ENCODE data around the gene GNL3L.
A peak's percentile ranks its signal among the peaks of the same experiment; 100 is the strongest.
"Not testable (repeated sequence)": the region's sequence is repeated elsewhere in the genome, so short reads cannot be mapped to it uniquely, and the experiment has no call there.

Gene GNL3L

GRCh38 chrX:54551801-54552200 is 21.8 kb downstream of the GNL3L start:
- no peak overlapping the region for H3K4me3 ChIP-seq (ENCODE audit: low read depth, low read length)
- H3K9me3 ChIP-seq, result no peaks in the 10 kb centered on the region
- peaks cover 32% of the 10 kb centered on the region for H3K36me3 ChIP-seq
- H3K4me1 ChIP-seq, result no peaks in the 10 kb centered on the region
- no peaks in the 10 kb centered on the region for H3K27me3 ChIP-seq
- TF ChIP-seq CTCF (IDR thresholded peaks at IDR 0.05; ENCODE audit: low read depth, low read length), result no peak
- DNase-seq, result no peak

GRCh38 chrX:54555006-54555405 is 25.0 kb downstream of the GNL3L start:
- DNase-seq; H3K4me1 ChIP-seq; H3K9me3 ChIP-seq; H3K4me3 ChIP-seq (ENCODE audit: low read depth, low read length); H3K27me3 ChIP-seq: not testable (repeated sequence)
- H3K36me3 ChIP-seq, result peaks cover 30% of the 10 kb centered on the region

- peaks cover 42% of the 10 kb centered on the region for H3K36me3 ChIP-seq
- no peak overlapping the region for H3K4me3 ChIP-seq (ENCODE audit: low read depth, low read length)
- H3K9me3 ChIP-seq, result no peaks in the 10 kb centered on the region
- no peaks in the 10 kb centered on the region for H3K4me1 ChIP-seq
- TF ChIP-seq CTCF (IDR thresholded peaks at IDR 0.05; ENCODE audit: low read depth, low read length), result 0 out of 2 replicates have a peak, but pooled peaks have one; percentile 11
- H3K27me3 ChIP-seq, result no peaks in the 10 kb centered on the region
- peak; percentile 18 for DNase-seq
Measured at GRCh38 chrX:54560411-54560810, 30.4 kb downstream of the GNL3L start.

GRCh38 chrX:54561622-54562021 is 31.6 kb downstream of the GNL3L start:
- no peak overlapping the region for H3K4me3 ChIP-seq (ENCODE audit: low read depth, low read length)
- no peaks in the 10 kb centered on the region for H3K27me3 ChIP-seq
- no peak for TF ChIP-seq CTCF (IDR thresholded peaks at IDR 0.05; ENCODE audit: low read depth, low read length)
- DNase-seq, result no peak
- H3K4me1 ChIP-seq, result no peaks in the 10 kb centered on the region
- H3K36me3 ChIP-seq, result peaks cover 38% of the 10 kb centered on the region
- no peaks in the 10 kb centered on the region for H3K9me3 ChIP-seq

GRCh38 chrX:54564936-54565335 is 34.9 kb downstream of the GNL3L start:
- no peak for DNase-seq
- no peaks in the 10 kb centered on the region for H3K9me3 ChIP-seq
- no peak overlapping the region for H3K4me3 ChIP-seq (ENCODE audit: low read depth, low read length)
- no peaks in the 10 kb centered on the region for H3K4me1 ChIP-seq
- H3K36me3 ChIP-seq, result peaks cover 21% of the 10 kb centered on the region
- no peak for TF ChIP-seq CTCF (IDR thresholded peaks at IDR 0.05; ENCODE audit: low read depth, low read length)
- no peaks in the 10 kb centered on the region for H3K27me3 ChIP-seq

GRCh38 chrX:54570332-54570731 is 40.3 kb downstream of the GNL3L start:
- H3K27me3 ChIP-seq, result no peaks in the 10 kb centered on the region
- H3K4me3 ChIP-seq (ENCODE audit: low read depth, low read length), result no peak overlapping the region
- H3K9me3 ChIP-seq, result no peaks in the 10 kb centered on the region
- no peak for TF ChIP-seq CTCF (IDR thresholded peaks at IDR 0.05; ENCODE audit: low read depth, low read length)
- DNase-seq, result no peak
- no peaks in the 10 kb centered on the region for H3K4me1 ChIP-seq
- H3K36me3 ChIP-seq, result no peaks in the 10 kb centered on the region

- H3K36me3 ChIP-seq; DNase-seq; H3K4me3 ChIP-seq (ENCODE audit: low read depth, low read length); H3K27me3 ChIP-seq; H3K4me1 ChIP-seq; H3K9me3 ChIP-seq: not testable (repeated sequence)
Measured at GRCh38 chrX:54572641-54573040, 42.6 kb downstream of the GNL3L start.

All from BE2C (cell line).